T-cell (primary cell): Measurements from ENCODE around the gene RPL19. TPM values are rescaled to one million over a fixed set of nuclear protein-coding genes. Genes with fewer than 3 reads are reported as not detected.
A peak's percentile ranks its signal among the peaks of the same experiment; 100 is the strongest.

Experiments used
- ATAC-seq, 4 experiments: fragments of 200-7000 bp in 3 of 4; fragments of 150-1000 bp in 1 of 4; cut with Tn5 transposase; replicated peaks in 1 of 4; 1 replicate in 3 of 4; 2 replicates in 1 of 4; pipeline ENCODE4 v1.10.0; 2021; ENCODE audit warnings: moderate library complexity in 3 of 4, mild to moderate bottlenecking in 2 of 4, moderate number of reproducible peaks in 1 of 4
- CTCF ChIA-PET, 2 donors: fragments of 300-600 bp; sonication (Branson Sonifier 250); formaldehyde crosslinking; loops; one replicate each; lab custom pipeline; 2022; ENCODE audit warnings: antibody characterized with exemption in 2 of 2; lab: Charles Lee
- POLR2A ChIA-PET, 2 donors: fragments of 300-600 bp; sonication (Branson Sonifier 250); formaldehyde crosslinking; loops; one replicate each; lab custom pipeline; 2022; ENCODE audit warnings: antibody characterized with exemption in 2 of 2; lab: Charles Lee
- DNase-seq, 35 experiments: peaks; one replicate each; pipeline versions ENCODE4 v3.0.0 to v3.0.0-alpha.2; 2013 to 2023
- H3K27ac ChIP-seq: one replicate; pipeline ENCODE4 v1.5.1; 2013; ENCODE audit warnings: low read length
- H3K27me3 ChIP-seq, 2 experiments: replicated peaks in 1 of 2; 1 replicate in 1 of 2; 2 replicates in 1 of 2; pipeline versions ENCODE4 v1.6.1 to v1.7.0; 2013; ENCODE audit warnings: low read length in 1 of 2, mixed read lengths in 1 of 2; ENCODE audit not compliant: control insufficient read depth in 2 of 2, insufficient read depth in 2 of 2; ENCODE audit errors: extremely low read depth in 1 of 2
- H3K36me3 ChIP-seq, 2 donors: 1 replicate in 1 of 2; 2 replicates in 1 of 2; pipeline versions ENCODE4 v1.6.1 to v1.7.0; 2013; ENCODE audit warnings: low read length in 1 of 2; ENCODE audit not compliant: control insufficient read depth in 2 of 2, insufficient read depth in 1 of 2; ENCODE audit errors: extremely low read depth in 1 of 2
- H3K4me1 ChIP-seq, 2 experiments: 1 replicate in 1 of 2; 2 replicates in 1 of 2; pipeline versions ENCODE4 v1.6.1 to v1.7.0; 2013; ENCODE audit warnings: low read length in 2 of 2, mixed read lengths in 1 of 2; ENCODE audit not compliant: insufficient read depth in 2 of 2, control insufficient read depth in 1 of 2; ENCODE audit errors: extremely low read depth in 1 of 2
- H3K4me3 ChIP-seq, 2 donors: 1 replicate in 1 of 2; 2 replicates in 1 of 2; pipeline versions ENCODE4 v1.5.1 to v1.7.0; 2013; ENCODE audit warnings: mild to moderate bottlenecking in 2 of 2, low read length in 1 of 2, moderate library complexity in 1 of 2; ENCODE audit not compliant: control insufficient read depth in 1 of 2; ENCODE audit errors: extremely low read depth in 1 of 2
- H3K9me3 ChIP-seq: 2 replicates; pipeline ENCODE4 v1.7.0; 2013
- H3K27ac Mint-ChIP-seq, 2 donors: one replicate each; pipeline ENCODE4 v1.8.0; 2020 to 2021; ENCODE audit warnings: mild to moderate bottlenecking in 2 of 2, mixed read lengths in 2 of 2
- H3K27me3 Mint-ChIP-seq, 2 donors: one replicate each; pipeline ENCODE4 v1.8.0; 2021 to 2022; ENCODE audit warnings: mixed read lengths in 2 of 2
- H3K36me3 Mint-ChIP-seq: one replicate; pipeline ENCODE4 v1.8.0; 2021; ENCODE audit warnings: mixed read lengths
- H3K4me1 Mint-ChIP-seq, 3 donors: one replicate each; pipeline ENCODE4 v1.8.0; 2020 to 2022; ENCODE audit warnings: mixed read lengths in 3 of 3, mild to moderate bottlenecking in 1 of 3
- H3K4me3 Mint-ChIP-seq, 3 donors: one replicate each; pipeline ENCODE4 v1.8.0; 2020 to 2022; ENCODE audit warnings: mild to moderate bottlenecking in 3 of 3, mixed read lengths in 3 of 3, moderate library complexity in 3 of 3
- H3K9me3 Mint-ChIP-seq, 3 donors: one replicate each; pipeline ENCODE4 v1.8.0; 2020 to 2022; ENCODE audit warnings: mixed read lengths in 3 of 3
- WGBS: methylation state at CpG from one replicate; pipeline ENCODE4 v1.1.5; 2013; ENCODE audit warnings: missing lambda C conversion rate; ENCODE audit not compliant: insufficient coverage; 5-methylcytosine and 5-hydroxymethylcytosine counted together
- total RNA-seq, 35 experiments: library from RNA in 6 of 35; stranded (reverse) in 6 of 35; fragments of 120-200 nt in 1 of 35; gene quantifications; one replicate each; pipeline versions ENCODE4 v1.2.1 to v1.2.4 and lab custom pipeline; 2013 to 2026

Gene RPL19
- total RNA-seq, 5 donors from 2014 or later (not counting 1 experiment from before 2014, with no cell fraction given) = 2,988 to 3,293 (median 3,174) TPM

DNA sequence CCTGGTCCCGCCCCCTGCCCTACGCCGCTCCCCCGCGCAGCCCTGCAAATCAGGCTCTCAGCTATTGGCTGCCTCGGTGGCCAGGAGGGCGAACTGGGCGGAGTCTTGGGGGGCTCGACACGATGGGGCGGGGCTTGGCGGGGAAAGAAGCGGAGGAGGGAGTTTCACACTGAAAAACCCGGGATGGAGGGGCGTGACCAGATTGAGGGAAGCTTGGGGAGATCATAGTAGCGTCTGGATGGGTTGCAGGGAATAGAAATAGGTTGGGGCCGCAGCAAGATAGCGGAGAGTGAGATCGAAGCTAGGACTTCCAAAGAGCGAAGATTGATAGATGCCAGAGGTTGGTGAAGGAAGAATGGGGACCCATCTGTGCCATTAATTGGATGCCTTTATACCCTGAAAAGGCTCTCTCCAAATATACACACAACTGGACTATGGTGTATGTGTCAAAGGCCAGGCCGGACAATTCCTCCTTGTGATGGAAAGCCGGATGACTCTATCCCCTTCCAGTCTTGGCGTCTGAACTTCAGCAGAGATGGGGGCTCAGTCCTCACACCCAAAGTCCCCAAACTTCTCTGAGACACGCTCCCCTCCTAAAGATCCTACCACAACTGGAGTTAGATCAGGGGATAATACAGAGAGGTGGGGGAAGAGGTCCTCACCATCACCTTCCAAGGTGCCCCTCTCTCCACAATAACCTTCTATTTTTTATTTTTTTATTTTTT, 26.0 kb downstream of the RPL19 start:
- no peaks in the 10 kb centered on the region for H3K36me3 ChIP-seq
- DNase-seq = peak in 23 of 35 experiments; percentile 22 to 63 (median 45)
- WGBS = 4% methylated on average over 17 of the region's 24 CpGs
- peak overlapping the region; percentile 75 to 86 (median 76) for H3K4me3 Mint-ChIP-seq
- H3K36me3 Mint-ChIP-seq = peaks cover 3% of the 10 kb centered on the region
- CTCF ChIA-PET = no interaction called here
- peaks cover 10 to 14% (median 10%) of the 10 kb centered on the region in 3 donors for H3K4me1 Mint-ChIP-seq
- POLR2A ChIA-PET = interaction anchor here (0.5 to 0.9 kb wide), 3 partner anchors 12 to 1631 kb away, joined by 3 to 5 read pairs (median 5); no protein-coding TSS in a partner anchor
- H3K27me3 ChIP-seq = peaks cover 5 to 76% of the 10 kb centered on the region in 2 experiments
- no peak overlapping the region for H3K27ac ChIP-seq
- no peak overlapping the region for H3K27ac Mint-ChIP-seq
- H3K4me3 ChIP-seq = peak overlapping the region; percentile 17 to 57
- no peaks in the 10 kb centered on the region for H3K9me3 ChIP-seq
- peaks cover 6 to 18% of the 10 kb centered on the region in 2 experiments for H3K4me1 ChIP-seq
- no peaks in the 10 kb centered on the region for H3K9me3 Mint-ChIP-seq
- peaks cover 22 to 48% of the 10 kb centered on the region in 2 donors for H3K27me3 Mint-ChIP-seq
- ATAC-seq = peak; percentile 71 to 89 (median 76)

DNA sequence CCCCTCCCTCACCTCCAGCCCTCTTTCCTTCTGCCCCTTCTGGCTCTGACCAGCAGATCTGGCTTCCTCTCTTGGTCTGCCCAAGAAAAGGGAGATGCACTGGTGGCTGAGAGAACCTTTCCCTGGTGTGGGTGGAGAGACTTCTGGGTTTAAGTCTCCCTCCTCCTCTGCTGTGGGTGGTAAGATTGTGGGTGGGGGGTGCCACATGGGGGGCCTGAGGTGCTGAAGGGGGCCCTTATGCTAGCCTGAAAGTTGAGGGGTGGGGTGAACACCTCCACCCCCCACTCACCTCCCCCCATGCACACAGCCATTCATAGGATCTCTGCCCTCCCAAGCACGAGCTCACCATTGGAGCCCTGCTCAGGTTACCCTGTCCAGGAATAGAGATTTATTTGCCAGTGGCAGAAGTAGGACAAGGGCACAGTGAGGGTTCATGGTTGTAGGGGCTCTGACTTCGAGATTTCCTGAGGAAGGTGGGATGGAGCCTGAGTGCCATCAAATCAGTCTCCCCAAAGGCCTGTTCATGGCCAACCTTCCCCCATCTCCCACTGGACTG, 27.4 kb downstream of the RPL19 start:
- ATAC-seq (no peak), DNase-seq (no peak)
- Histone ChIP-seq H3K27ac (no peak overlapping the region), H3K4me1 (peaks cover 6 to 29% of the 10 kb centered on the region in 2 experiments), H3K9me3 (no peaks in the 10 kb centered on the region), H3K4me3 (no peak overlapping the region), H3K36me3 (no peaks in the 10 kb centered on the region), H3K27me3 (peaks cover 5 to 85% of the 10 kb centered on the region in 2 experiments)
- CTCF ChIA-PET = no interaction called here
- Mint-ChIP-seq H3K4me1 (peaks cover 20 to 27% (median 21%) of the 10 kb centered on the region in 3 donors), H3K36me3 (peaks cover 3% of the 10 kb centered on the region), H3K9me3 (no peaks in the 10 kb centered on the region), H3K4me3 (peak overlapping the region in 1 of 3 donors; percentile 23), H3K27ac (no peak overlapping the region), H3K27me3 (peaks cover 22 to 60% of the 10 kb centered on the region in 2 donors)
- WGBS = no CpG with 5 or more reads among the region's 2 CpGs
- POLR2A ChIA-PET = no interaction called here

DNA sequence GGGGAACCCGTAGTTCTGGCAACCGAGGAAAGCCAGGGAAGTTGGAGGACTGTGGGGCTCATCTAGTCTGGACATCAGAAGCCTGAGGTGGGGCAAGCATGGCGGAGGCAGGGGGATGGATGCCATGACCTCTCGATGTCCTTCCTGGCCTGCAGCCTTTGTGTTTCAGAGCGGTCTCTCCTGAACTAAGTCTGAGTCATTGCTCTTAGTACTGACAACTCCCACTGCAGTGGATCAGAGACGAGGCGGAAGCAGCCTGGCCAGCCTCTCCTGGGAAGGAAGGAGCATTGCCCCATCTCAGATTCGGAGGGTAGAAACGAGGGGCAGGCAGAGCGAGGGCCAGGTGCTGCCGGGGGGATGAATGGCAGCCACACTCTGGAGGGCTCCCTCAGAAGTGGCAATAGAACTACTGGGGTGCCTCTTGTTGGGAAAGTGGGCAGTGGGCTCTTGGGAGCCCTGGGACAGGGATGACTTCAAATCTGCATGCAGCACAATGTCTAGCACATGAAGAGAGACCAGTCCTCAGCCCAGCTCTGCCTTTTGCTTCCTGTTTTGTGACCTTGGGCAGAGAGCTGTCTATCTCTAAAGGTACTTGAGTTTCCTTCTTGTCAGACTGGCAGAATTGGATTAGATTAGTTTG, 29.3 kb downstream of the RPL19 start:
- Mint-ChIP-seq H3K4me3 (no peak overlapping the region), H3K9me3 (no peaks in the 10 kb centered on the region), H3K4me1 (peaks cover 15 to 21% (median 17%) of the 10 kb centered on the region in 3 donors), H3K27ac (peak overlapping the region in 1 of 2 donors; percentile 0), H3K27me3 (peaks cover 14 to 46% of the 10 kb centered on the region in 2 donors), H3K36me3 (peaks cover 3% of the 10 kb centered on the region)
- H3K36me3 ChIP-seq = no peaks in the 10 kb centered on the region
- ATAC-seq = no peak
- ChIA-PET CTCF (no interaction called here), POLR2A (no interaction called here)
- H3K4me3 ChIP-seq = no peak overlapping the region
- no peaks in the 10 kb centered on the region for H3K9me3 ChIP-seq
- peaks cover 6 to 29% of the 10 kb centered on the region in 2 experiments for H3K4me1 ChIP-seq
- DNase-seq = no peak
- H3K27me3 ChIP-seq = peaks cover 5 to 75% of the 10 kb centered on the region in 2 experiments
- no peak overlapping the region for H3K27ac ChIP-seq
- WGBS = 75% methylated on average over 11 of the region's 11 CpGs

DNA sequence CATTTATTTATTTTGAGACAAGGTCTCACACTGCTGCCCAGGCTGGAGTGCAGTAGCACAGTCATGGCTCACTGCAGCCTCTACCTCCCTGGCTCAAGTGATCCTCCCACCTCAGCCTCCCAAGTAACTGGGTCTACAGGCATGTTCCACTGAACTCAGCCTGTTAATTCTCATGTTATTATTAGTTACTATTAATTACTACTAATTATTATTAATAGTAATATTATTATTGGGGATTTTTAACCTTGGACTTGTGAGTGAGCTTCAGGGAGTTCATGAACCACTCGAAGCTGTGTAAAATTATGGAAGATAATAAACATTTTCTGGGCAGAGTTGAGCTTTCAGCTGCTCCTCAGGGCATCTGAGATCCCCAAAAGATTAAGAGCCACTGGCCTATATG, 30.3 kb downstream of the RPL19 start:
- no peaks in the 10 kb centered on the region for H3K9me3 ChIP-seq
- peaks cover 3% of the 10 kb centered on the region for H3K36me3 Mint-ChIP-seq
- no peak overlapping the region for H3K27ac Mint-ChIP-seq
- WGBS = no CpG with 5 or more reads among the region's 1 CpG
- no peak overlapping the region for H3K27ac ChIP-seq
- H3K4me3 Mint-ChIP-seq = no peak overlapping the region
- no peaks in the 10 kb centered on the region for H3K36me3 ChIP-seq
- H3K9me3 Mint-ChIP-seq = no peaks in the 10 kb centered on the region
- H3K27me3 Mint-ChIP-seq = peaks cover 14 to 45% of the 10 kb centered on the region in 2 donors
- peaks cover 5 to 66% of the 10 kb centered on the region in 2 experiments for H3K27me3 ChIP-seq
- ATAC-seq (no peak), DNase-seq (no peak)
- H3K4me1 Mint-ChIP-seq = peaks cover 15 to 19% (median 18%) of the 10 kb centered on the region in 3 donors
- H3K4me1 ChIP-seq = peaks cover 6 to 26% of the 10 kb centered on the region in 2 experiments
- no peak overlapping the region for H3K4me3 ChIP-seq
- ChIA-PET CTCF (interaction anchor here in 1 of 2 donors (1.2 to 1.6 kb wide), 2 partner anchors 35 to 247 kb away, joined by 3 to 6 read pairs; no protein-coding TSS in a partner anchor), POLR2A (no interaction called here)

DNA sequence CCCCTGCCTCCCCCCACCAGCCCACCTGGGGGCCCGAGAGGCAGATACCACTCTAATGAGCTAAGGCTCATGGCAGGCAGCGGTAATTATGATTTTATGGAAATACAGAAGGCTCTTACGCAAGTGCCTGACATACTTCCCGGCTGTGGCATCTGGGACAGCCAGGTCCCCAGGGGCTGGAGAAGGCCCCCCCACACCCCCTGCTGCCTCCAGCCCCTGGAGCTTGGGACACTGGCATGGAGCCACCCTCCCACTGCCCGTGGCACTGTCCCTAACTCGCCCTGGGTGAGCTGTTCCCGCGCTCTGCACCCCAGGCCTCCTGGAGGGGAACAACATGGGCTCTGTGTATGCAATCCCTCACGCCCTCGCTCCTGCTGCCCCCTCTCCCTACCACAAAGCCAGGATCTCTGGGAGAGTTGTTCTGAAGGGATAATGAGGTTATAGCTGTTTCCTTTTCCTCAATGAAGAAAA, 31.0 kb downstream of the RPL19 start:
- Histone ChIP-seq H3K9me3 (no peaks in the 10 kb centered on the region), H3K36me3 (no peaks in the 10 kb centered on the region), H3K4me1 (peaks cover 2 to 26% of the 10 kb centered on the region in 2 experiments), H3K27ac (no peak overlapping the region), H3K4me3 (no peak overlapping the region), H3K27me3 (peaks cover 3 to 58% of the 10 kb centered on the region in 2 experiments)
- Mint-ChIP-seq H3K9me3 (no peaks in the 10 kb centered on the region), H3K36me3 (peaks cover under 1% of the 10 kb centered on the region), H3K4me3 (no peak overlapping the region), H3K27me3 (peaks cover 10 to 41% of the 10 kb centered on the region in 2 donors), H3K4me1 (peaks cover 16 to 22% (median 21%) of the 10 kb centered on the region in 3 donors), H3K27ac (no peak overlapping the region)
- no peak for DNase-seq
- WGBS = 40% methylated on average over 1 of the region's 10 CpGs
- ChIA-PET POLR2A (no interaction called here), CTCF (interaction anchor here (0.7 to 1.7 kb wide), 8 partner anchors 13 to 1594 kb away, joined by 3 to 9 read pairs (median 6); partner anchors contain the start of gene RPL19 (in 1 of the 2))
- no peak for ATAC-seq
